ENCODE data around the gene USF3. TPM values are rescaled to one million over a fixed set of nuclear protein-coding genes. Genes with fewer than 3 reads are reported as not detected.

The USF3 gene
- total RNA-seq, 2 donors from 2014 or later = 22.2 to 25.3 TPM

GRCh38 chr3:113659996-113660395 is 36.4 kb downstream of the USF3 start:
- Histone ChIP-seq H3K9me3 (no peaks in the 10 kb centered on the region), H3K27me3 (replicated peaks; ENCODE audit: insufficient read depth) (no peaks in the 10 kb centered on the region), H3K4me1 (replicated peaks) (no peaks in the 10 kb centered on the region), H3K27ac (no peak overlapping the region), H3K36me3 (no peaks in the 10 kb centered on the region), H3K4me3 (no peak overlapping the region)
- DNase-seq (ENCODE audit: low spot score) = no peak
- no peak for TF ChIP-seq CTCF (IDR thresholded peaks at IDR 0.05)
- TF ChIP-seq POLR2A (IDR thresholded peaks at IDR 0.05) = no peak
- TF ChIP-seq POLR2AphosphoS5 (IDR thresholded peaks at IDR 0.05) = no peak
- intact Hi-C loops (cut with DNase I) = loop anchor here (5.0 kb wide), 1 partner anchor 37 kb away; the partner anchor contains the start of gene USF3
- WGBS = 95% methylated on average over 1 of the region's 1 CpG

- intact Hi-C loops (cut with DNase I) = no loop called here
- 100% methylated on average over 1 of the region's 1 CpG for WGBS
- H3K9me3 ChIP-seq = no peaks in the 10 kb centered on the region
- no peaks in the 10 kb centered on the region for H3K36me3 ChIP-seq
- no peaks in the 10 kb centered on the region for H3K27me3 ChIP-seq (replicated peaks; ENCODE audit: insufficient read depth)
- no peak for TF ChIP-seq POLR2AphosphoS5 (IDR thresholded peaks at IDR 0.05)
- no peak for TF ChIP-seq POLR2A (IDR thresholded peaks at IDR 0.05)
- no peak for TF ChIP-seq CTCF (IDR thresholded peaks at IDR 0.05)
- H3K27ac ChIP-seq = no peak overlapping the region
- DNase-seq (ENCODE audit: low spot score) = no peak
- no peak overlapping the region for H3K4me3 ChIP-seq
- no peaks in the 10 kb centered on the region for H3K4me1 ChIP-seq (replicated peaks)
Observed at GRCh38 chr3:113659101-113659541, 37.3 kb downstream of the USF3 start.

- Histone ChIP-seq H3K4me1 (replicated peaks) (no peaks in the 10 kb centered on the region), H3K36me3 (no peaks in the 10 kb centered on the region), H3K27me3 (replicated peaks; ENCODE audit: insufficient read depth) (no peaks in the 10 kb centered on the region), H3K4me3 (no peak overlapping the region), H3K9me3 (no peaks in the 10 kb centered on the region), H3K27ac (no peak overlapping the region)
- DNase-seq (ENCODE audit: low spot score) = no peak
- WGBS = 97% methylated on average over 3 of the region's 3 CpGs
- intact Hi-C loops (cut with DNase I) = no loop called here
- no peak for TF ChIP-seq POLR2A (IDR thresholded peaks at IDR 0.05)
- TF ChIP-seq CTCF (IDR thresholded peaks at IDR 0.05) = no peak
- no peak for TF ChIP-seq POLR2AphosphoS5 (IDR thresholded peaks at IDR 0.05)
Observed at GRCh38 chr3:113658107-113658506, 38.3 kb downstream of the USF3 start.

GRCh38 chr3:113654851-113655250 is 41.6 kb downstream of the USF3 start:
- DNase-seq (ENCODE audit: low spot score) = no peak
- H3K4me1 ChIP-seq (replicated peaks) = no peaks in the 10 kb centered on the region
- H3K9me3 ChIP-seq = no peaks in the 10 kb centered on the region
- H3K27ac ChIP-seq = no peak overlapping the region
- TF ChIP-seq POLR2AphosphoS5 (IDR thresholded peaks at IDR 0.05) (no peak), CTCF (IDR thresholded peaks at IDR 0.05) (no peak), POLR2A (IDR thresholded peaks at IDR 0.05) (no peak)
- WGBS = 84% methylated on average over 3 of the region's 3 CpGs
- no peak overlapping the region for H3K4me3 ChIP-seq
- H3K27me3 ChIP-seq (replicated peaks; ENCODE audit: insufficient read depth) = no peaks in the 10 kb centered on the region
- no peaks in the 10 kb centered on the region for H3K36me3 ChIP-seq
- intact Hi-C loops (cut with DNase I) = no loop called here

- H3K9me3 ChIP-seq = no peaks in the 10 kb centered on the region
Observed at GRCh38 chr3:113654310-113654709, 42.1 kb downstream of the USF3 start.

More at GRCh38 chr3:113654310-113654709, 42.1 kb downstream of the USF3 start:
- Histone ChIP-seq H3K27me3 (replicated peaks; ENCODE audit: insufficient read depth) (no peaks in the 10 kb centered on the region), H3K36me3 (no peaks in the 10 kb centered on the region), H3K4me1 (replicated peaks) (no peaks in the 10 kb centered on the region), H3K27ac (no peak overlapping the region), H3K4me3 (no peak overlapping the region)
- TF ChIP-seq CTCF (IDR thresholded peaks at IDR 0.05) = no peak
- TF ChIP-seq POLR2A (IDR thresholded peaks at IDR 0.05) = no peak
- no peak for TF ChIP-seq POLR2AphosphoS5 (IDR thresholded peaks at IDR 0.05)
- WGBS = 78% methylated on average over 1 of the region's 1 CpG
- DNase-seq (ENCODE audit: low spot score) = no peak
- intact Hi-C loops (cut with DNase I) = no loop called here
